ENCODE measurements around the gene PLEKHA8.
A peak's percentile ranks its signal among the peaks of the same experiment; 100 is the strongest.

PLEKHA8 gene

DNA sequence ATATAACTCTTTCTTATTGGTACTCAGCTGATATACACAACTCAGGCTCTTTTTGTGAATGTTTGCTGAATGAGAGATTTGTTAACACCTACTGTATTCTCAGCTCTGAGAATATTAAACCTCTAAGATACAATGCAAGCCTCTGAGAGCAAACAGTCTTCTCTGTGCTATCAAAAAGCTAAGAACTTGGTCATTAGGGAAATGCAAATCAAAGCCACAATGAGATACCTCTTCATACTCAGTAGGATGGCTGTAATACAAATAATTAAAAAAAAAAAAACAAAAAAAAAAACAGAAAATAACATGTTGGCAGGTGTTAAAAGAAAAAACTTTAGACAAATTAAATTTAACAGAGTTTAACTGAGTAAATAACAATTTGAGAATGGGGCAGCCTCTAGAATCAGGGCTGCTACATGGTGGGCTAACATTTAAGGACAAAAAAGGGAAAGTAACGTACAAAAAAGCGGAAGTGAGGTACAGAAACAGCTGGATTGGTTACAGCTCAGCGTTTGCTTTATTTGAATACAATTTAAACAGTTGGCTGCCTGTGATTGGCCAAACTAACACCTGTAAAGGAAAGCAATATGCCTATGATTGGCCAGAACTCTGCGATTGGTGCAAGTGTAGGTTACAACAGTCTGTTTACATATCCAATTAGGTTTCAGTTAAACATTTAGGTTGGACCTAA, 91.8 kb downstream of the PLEKHA8 start:
- TF ChIP-seq GATA2 (IDR thresholded peaks at IDR 0.05; ENCODE audit: low read depth, low read length) = no peak
- TF ChIP-seq GATA3 (IDR thresholded peaks at IDR 0.05; ENCODE audit: low read depth, low read length) = no peak

DNA sequence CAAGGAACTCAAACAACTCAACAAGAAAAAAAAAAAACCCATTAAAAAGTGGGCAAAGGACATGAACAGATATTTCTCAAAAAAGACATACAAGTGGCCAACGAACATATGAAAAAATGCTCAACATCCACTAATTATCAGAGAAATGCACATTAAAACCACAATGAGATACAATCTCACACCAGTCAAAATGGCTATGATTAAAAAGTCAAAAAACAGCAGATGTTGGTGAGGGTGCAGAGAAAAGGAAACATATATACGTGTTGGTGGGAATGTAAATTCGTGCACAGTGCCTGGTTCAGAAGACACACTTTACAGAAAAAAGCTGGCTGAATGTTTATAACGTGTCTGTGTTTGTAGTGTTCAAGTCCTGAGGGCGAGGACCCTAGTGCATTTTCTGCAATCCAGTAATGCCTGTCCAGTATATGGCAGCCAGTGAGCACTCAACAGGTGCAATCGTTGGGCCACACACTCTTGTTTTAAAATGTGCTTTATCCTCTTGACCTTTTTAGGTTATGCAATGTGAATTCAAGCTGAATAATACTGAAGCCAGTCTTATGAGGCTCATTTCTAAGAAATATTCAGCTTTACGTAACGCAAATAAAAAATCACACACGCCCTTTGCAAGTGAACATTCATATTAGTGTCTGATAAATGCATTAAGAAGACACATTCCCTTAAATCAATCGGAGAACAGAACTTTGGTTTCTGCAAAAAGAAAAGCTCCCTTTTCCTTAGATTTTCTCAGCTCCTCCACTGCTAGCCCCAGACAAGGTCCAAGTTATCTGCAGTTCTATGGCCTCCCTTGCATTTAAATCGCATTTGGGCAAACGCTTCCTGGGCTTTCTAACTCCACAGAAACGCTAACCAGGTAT, 105.8 kb downstream of the PLEKHA8 start:
- no peak for TF ChIP-seq GATA2 (IDR thresholded peaks at IDR 0.05; ENCODE audit: low read depth, low read length)
- no peak for TF ChIP-seq GATA3 (IDR thresholded peaks at IDR 0.05; ENCODE audit: low read depth, low read length)

DNA sequence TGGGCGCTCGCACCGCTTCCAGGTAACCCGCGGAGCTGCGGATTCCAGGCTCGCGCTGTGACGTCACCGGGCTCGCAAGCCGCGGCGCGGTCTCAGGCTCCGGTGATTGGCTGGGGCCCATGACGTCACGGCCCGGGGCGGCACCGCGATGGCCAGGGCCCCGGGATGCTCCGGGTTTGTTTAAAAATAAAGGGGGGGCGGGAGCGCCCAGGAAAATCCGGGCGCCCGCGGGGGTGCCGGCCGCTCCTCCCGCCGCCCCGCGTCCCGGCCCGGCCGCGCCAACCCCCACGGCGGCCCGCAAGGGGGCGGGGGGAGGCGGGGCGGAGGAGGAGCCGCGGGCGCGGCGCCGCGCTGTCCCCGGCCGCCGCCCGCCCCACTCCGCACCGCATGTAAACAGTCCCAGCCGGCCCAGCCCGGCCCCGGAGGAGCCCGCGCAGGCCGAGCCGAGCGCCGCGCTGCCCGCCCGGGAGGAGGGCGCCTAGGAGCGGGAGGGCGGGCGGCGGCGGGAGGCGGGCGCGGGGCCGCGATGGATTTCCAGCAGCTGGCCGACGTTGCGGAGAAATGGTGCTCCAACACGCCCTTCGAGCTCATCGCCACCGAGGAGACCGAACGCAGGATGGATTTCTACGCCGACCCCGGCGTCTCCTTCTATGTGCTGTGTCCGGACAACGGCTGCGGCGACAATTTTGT, 106.5 kb downstream of the PLEKHA8 start, which contains the start of gene MTURN:
Gene MTURN (plus strand): TSS at position 376 of the 690 bp plus-strand sequence. CDS start 151 bp downstream, at position 527.
- TF ChIP-seq GATA3 (IDR thresholded peaks at IDR 0.05; ENCODE audit: low read depth, low read length) (no peak), GATA2 (IDR thresholded peaks at IDR 0.05; ENCODE audit: low read depth, low read length) (no peak)

DNA sequence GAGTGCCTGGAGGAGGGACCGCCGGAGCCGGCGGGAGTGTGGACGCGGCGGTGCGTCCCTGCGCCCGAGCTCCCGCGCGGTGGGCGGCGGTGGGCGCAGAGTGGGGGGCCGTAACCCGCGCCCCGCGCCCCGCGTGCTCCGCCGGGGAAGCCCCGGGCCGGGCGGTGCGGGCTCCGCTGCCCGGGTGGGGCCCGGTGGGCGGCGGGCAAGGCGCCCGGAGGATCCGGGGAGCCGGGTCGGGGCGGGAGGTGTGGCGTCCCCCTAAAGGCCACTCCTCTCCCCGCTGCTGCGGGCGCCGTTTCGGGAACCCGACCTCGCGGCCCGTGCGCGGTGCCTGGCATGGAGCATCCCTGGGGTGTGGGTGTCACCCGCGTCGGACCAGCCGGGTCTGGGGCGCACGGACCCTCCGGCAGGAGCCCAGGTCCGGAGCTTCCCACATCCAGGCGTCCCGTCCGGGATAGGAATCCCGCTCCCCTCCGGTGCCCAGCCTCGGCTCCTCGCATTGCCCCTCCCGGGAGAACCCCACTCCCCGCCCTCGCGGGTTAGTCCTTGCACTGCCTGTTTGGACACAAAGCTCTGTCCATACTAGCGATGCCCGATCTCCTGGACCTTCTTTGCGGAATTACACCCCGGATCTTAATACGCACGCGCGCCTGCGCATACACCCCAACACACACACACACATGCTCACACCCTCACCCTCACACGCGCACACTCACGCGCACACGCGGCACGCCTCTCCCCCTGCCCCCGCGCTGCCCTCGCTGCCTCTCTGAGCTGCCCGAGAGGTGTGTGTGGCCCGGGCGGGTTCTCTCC, 107.3 kb downstream of the PLEKHA8 start:
- no peak for TF ChIP-seq GATA2 (IDR thresholded peaks at IDR 0.05; ENCODE audit: low read depth, low read length)
- TF ChIP-seq GATA3 (IDR thresholded peaks at IDR 0.05; ENCODE audit: low read depth, low read length) = no peak

DNA sequence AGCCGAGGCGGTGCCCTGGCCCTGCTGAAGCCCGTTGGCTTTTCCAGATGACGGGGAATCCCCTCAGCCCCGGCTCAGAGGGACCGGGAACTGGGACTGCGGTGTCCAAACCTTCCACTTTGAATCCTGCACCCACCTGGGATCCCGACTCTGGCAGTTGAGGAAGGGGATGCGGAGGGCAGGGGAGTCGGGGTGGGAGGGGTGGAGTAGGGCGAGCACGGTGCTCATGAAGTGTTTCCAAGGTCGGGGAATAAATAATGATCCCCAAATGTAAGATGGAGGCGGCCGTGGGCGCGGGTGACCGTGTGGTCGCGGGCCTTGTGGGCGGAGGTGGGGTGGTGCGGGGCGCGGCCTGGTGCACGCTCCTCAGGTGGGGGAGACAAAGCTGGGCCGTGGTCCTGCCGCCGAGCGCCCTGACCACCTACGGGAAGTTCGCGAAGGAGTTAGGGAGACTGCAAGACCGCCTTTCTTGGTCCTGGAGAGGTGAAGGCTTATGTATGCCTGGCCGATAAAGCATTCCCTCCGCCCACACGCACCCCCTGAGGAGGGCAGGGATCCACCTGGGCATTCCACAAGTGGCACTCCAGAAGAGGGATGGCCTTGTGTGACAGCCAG, 108.0 kb downstream of the PLEKHA8 start:
- TF ChIP-seq GATA3 (IDR thresholded peaks at IDR 0.05; ENCODE audit: low read depth, low read length) (no peak), GATA2 (IDR thresholded peaks at IDR 0.05; ENCODE audit: low read depth, low read length) (no peak)

DNA sequence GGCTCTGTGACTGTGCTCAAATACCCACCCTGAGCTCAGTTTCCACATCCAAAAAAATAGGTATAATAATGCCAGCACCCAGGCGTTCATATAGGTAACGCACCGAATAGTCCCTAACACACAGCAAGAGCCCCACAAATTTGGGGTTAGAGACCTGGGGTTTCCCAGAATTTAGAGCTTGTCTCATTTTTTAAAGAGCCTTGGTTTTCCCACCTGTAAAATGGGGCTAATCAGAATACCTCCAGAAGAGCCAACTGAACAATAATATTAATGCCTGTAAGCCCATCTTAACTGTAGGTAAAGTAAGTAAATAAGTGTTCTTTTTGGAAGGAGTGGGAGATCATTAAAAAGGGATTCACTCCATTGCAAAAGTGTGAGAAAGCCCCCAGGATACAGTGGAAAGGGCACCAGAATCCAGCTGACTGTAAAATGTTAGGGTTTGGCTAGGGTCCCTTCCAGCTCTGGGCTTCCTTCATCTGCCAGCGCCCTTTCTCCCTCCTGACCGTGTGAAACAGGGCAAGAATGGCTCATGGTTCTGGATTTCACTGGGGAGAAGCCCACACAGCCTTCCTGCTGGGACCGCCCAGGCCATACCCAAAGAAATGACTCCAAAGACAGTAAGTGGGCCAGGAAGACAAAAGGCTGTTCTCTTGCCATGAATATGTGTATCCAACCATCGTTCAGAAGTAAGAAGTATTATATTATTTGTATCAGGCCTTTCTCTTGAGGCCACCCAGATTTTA, 108.7 kb downstream of the PLEKHA8 start:
- no peak for TF ChIP-seq GATA2 (IDR thresholded peaks at IDR 0.05; ENCODE audit: low read depth, low read length)
- TF ChIP-seq GATA3 (IDR thresholded peaks at IDR 0.05; ENCODE audit: low read depth, low read length) = no peak

DNA sequence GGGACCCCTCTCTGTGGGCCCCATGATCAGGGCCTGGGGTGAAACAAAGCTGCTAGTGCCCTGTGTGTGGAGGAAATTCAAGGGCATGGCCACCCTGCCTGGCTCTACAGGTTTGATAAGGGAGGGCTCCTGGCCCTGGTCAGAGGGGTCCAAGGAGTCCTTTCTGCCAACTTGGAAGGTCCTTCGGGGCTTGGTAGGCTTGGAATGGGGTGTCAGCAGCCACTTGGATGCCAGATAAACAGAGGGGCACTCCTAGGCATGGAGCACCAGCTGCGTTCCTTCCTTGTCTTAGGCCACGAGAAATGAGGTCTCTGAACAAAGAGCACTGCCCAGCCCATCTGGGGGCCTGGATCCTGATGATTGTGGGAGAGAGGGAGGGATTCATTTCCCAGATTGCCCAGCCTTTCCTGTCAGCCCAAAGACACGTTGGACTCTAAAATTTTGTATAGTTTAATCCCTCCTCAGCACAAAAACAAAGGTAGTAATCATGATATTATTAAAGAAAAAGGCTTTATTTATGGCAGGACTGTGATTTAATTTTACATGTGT, 111.7 kb downstream of the PLEKHA8 start:
- TF ChIP-seq GATA3 (IDR thresholded peaks at IDR 0.05; ENCODE audit: low read depth, low read length) (no peak), GATA2 (IDR thresholded peaks at IDR 0.05; ENCODE audit: low read depth, low read length) (no peak)

DNA sequence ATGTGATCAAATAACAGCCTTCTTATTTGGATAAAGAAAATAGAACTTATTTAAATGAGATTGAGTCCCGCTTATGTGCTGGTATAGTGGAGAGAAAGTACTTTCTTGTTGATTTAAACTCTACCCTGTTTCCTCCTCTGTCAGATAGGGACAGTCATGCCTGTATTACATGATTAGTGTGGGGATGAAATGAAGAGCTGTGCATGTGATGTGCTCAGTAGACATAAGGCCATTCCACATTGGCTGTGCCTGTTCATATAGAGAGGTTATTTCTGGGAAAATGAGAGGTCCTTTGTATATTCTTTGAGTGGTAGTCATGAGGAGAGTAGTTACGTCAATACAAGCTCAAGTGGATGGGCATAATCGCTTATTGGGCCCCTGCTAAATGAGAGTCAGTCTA, 112.2 kb downstream of the PLEKHA8 start:
- TF ChIP-seq GATA3 (IDR thresholded peaks at IDR 0.05; ENCODE audit: low read depth, low read length) = no peak
- TF ChIP-seq GATA2 (IDR thresholded peaks at IDR 0.05; ENCODE audit: low read depth, low read length) = no peak

DNA sequence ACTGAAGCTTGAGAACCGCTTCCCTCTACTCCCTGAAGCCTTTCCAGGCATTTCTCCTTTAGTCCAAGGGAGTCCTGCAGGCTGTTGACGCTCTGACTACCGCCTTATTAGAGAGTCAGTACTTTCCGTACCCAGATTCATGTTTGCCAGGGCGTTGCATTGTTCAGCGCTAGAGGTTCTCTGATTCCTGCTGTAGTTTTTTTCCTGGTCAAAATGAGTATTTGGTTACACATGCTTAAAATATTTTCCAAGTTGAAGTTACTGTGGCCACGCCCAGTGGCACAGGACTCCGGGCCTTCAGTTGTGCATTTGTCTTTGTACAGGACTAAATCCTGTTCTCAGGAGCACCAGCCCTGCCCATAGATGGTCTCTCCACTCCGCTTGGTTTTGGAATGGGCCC, 114.5 kb downstream of the PLEKHA8 start:
- no peak for TF ChIP-seq GATA3 (IDR thresholded peaks at IDR 0.05; ENCODE audit: low read depth, low read length)
- TF ChIP-seq GATA2 (IDR thresholded peaks at IDR 0.05; ENCODE audit: low read depth, low read length) = no peak

DNA sequence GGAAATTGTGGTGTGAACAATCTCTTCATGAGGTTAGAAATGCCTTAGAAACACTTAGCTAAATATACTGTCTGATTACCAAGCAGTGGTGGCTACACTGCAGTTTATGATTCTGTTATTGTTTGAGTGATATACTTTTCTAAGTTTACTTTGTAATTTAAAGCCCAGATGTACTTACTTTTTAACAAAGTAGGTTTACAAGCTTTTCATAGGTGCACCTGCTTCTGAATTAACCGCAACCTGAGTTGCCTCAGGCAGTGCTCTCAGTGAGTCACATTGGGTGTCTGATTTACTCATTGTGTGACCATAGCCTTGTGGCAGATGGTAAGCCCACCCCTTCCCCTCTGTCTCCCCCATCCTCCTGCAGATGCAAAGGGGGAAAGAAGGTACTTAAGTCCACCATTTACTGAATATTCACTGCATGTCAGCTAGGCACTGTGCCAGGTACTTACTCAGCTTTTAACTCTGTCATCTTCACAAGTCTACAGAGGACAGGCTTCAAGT, 115.6 kb downstream of the PLEKHA8 start:
- no peak for TF ChIP-seq GATA2 (IDR thresholded peaks at IDR 0.05; ENCODE audit: low read depth, low read length)
- TF ChIP-seq GATA3 (IDR thresholded peaks at IDR 0.05; ENCODE audit: low read depth, low read length) = no peak

DNA sequence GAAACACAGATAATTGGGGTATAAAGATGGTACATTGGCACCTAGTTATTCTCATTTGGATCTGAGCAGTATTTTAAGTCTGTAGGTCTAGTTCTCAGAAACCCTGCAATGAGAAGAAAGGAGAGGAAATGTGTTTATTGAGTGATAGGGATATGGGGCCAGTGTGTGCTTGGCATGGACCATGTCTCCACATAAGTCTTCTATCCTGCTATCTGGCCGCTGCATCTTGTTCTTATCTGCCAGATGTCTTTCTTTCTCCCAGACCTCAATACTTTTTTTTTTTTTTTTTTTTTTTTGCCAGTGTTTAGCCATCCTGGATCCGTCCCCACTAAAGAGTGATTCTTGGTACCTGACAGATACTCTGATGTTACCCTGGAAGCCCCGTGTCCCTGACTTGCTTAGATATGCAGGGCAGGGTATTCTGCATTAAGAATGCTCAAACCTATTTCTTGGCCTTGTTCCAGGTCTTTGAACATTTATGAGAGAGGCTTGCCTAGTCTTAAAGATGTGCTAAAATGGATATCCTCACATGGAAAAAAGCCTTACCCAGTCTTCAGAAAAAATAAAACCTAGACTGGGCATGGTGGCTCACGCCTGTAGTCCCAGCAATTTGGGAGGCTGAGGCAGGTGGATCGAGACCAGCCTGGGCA, 116.6 kb downstream of the PLEKHA8 start:
- TF ChIP-seq GATA3 (IDR thresholded peaks at IDR 0.05; ENCODE audit: low read depth, low read length) (peak; percentile 1; the same call in 1 of the 2 replicates), GATA2 (IDR thresholded peaks at IDR 0.05; ENCODE audit: low read depth, low read length) (peak; percentile 74)
